A549 (cell line): ENCODE measurements around the gene RUNX3.

Source experiments
- CBX2 ChIP-seq: fragments of 200-600 bp; sonication (generic); IDR thresholded peaks from 2 replicates; pipeline ENCODE4 v1.6.1; 2016; ENCODE audit warnings: low read depth, mild to moderate bottlenecking, borderline replicate concordance
- EP300 ChIP-seq, 2 experiments: fragments of >200 bp; sonication (Bioruptor Twin); formaldehyde crosslinking; IDR thresholded peaks; 2 replicates in 1 of 2; 3 replicates in 1 of 2; pipeline ENCODE4 v1.6.1; 2016 to 2017
- JUNB ChIP-seq: fragments of >200 bp; sonication (Bioruptor Twin); formaldehyde crosslinking; IDR thresholded peaks from 2 replicates; pipeline ENCODE4 v1.6.1; 2016
- MAFK ChIP-seq: fragments of 450-650 bp; IDR thresholded peaks from 2 replicates; pipeline ENCODE4 v1.6.1; 2014; ENCODE audit not compliant: partially characterized antibody
- MAZ ChIP-seq: fragments of 150-350 bp; IDR thresholded peaks from 2 replicates; pipeline ENCODE4 v1.6.1; 2014; ENCODE audit warnings: antibody characterized with exemption, low read depth, low read length, borderline replicate concordance
- POLR2A ChIP-seq: IDR thresholded peaks from 2 replicates; pipeline ENCODE4 v1.6.1; 2012; ENCODE audit warnings: mild to moderate bottlenecking, low read length
- RCOR1 ChIP-seq: fragments of 150-350 bp; IDR thresholded peaks from 2 replicates; pipeline ENCODE4 v1.6.1; 2014; ENCODE audit warnings: antibody characterized with exemption, low read length, low read depth
- TF ChIP-seq, protein P1 (sequence below): IDR thresholded peaks from 2 replicates; pipeline ENCODE4 v1.6.1; 2012
- TF ChIP-seq, protein P2 (sequence below): fragments of >200 bp; sonication (Bioruptor Twin); formaldehyde crosslinking; IDR thresholded peaks from 3 replicates; pipeline ENCODE4 v1.5.1; 2016
- TF ChIP-seq, protein P3 (sequence below): fragments of 450-650 bp; IDR thresholded peaks from 2 replicates; pipeline ENCODE4 v1.6.1; 2014; ENCODE audit warnings: antibody characterized with exemption

GRCh38 chr1:24931146-24931467, 1.0 kb upstream of the RUNX3 start:
- TF ChIP-seq, protein P1, sequence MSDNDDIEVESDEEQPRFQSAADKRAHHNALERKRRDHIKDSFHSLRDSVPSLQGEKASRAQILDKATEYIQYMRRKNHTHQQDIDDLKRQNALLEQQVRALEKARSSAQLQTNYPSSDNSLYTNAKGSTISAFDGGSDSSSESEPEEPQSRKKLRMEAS: no peak
- TF ChIP-seq RCOR1 (no peak), MAZ (no peak), EP300 (IDR thresholded peaks at IDR 0.05) (no peak), POLR2A (no peak), JUNB (no peak), MAFK (no peak), CBX2 (no peak)
- TF ChIP-seq, protein P2, sequence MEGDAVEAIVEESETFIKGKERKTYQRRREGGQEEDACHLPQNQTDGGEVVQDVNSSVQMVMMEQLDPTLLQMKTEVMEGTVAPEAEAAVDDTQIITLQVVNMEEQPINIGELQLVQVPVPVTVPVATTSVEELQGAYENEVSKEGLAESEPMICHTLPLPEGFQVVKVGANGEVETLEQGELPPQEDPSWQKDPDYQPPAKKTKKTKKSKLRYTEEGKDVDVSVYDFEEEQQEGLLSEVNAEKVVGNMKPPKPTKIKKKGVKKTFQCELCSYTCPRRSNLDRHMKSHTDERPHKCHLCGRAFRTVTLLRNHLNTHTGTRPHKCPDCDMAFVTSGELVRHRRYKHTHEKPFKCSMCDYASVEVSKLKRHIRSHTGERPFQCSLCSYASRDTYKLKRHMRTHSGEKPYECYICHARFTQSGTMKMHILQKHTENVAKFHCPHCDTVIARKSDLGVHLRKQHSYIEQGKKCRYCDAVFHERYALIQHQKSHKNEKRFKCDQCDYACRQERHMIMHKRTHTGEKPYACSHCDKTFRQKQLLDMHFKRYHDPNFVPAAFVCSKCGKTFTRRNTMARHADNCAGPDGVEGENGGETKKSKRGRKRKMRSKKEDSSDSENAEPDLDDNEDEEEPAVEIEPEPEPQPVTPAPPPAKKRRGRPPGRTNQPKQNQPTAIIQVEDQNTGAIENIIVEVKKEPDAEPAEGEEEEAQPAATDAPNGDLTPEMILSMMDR: no peak
- TF ChIP-seq, protein P3, sequence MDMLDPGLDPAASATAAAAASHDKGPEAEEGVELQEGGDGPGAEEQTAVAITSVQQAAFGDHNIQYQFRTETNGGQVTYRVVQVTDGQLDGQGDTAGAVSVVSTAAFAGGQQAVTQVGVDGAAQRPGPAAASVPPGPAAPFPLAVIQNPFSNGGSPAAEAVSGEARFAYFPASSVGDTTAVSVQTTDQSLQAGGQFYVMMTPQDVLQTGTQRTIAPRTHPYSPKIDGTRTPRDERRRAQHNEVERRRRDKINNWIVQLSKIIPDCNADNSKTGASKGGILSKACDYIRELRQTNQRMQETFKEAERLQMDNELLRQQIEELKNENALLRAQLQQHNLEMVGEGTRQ: no peak
